CD4-positive, CD25-positive, alpha-beta regulatory T cell (primary cell): ENCODE measurements around the gene NAV2. TPM values are rescaled to one million over a fixed set of nuclear protein-coding genes. Genes with fewer than 3 reads are reported as not detected.
A peak's percentile ranks its signal among the peaks of the same experiment; 100 is the strongest.

Experiments used
- ATAC-seq, 2 donors: fragments of 150-1000 bp; cut with Tn5 transposase; one replicate each; pipeline ENCODE4 v1.10.0; 2021; ENCODE audit warnings: low read depth in 2 of 2, moderate number of reproducible peaks in 2 of 2, moderate library complexity in 1 of 2
- DNase-seq, 3 donors: peaks; one replicate each; pipeline versions ENCODE4 v3.0.0 to v3.0.0-alpha.2; 2012 to 2022; ENCODE audit warnings: mixed read lengths in 1 of 3
- H3K27ac ChIP-seq: one replicate; pipeline ENCODE4 v1.7.0; 2013; ENCODE audit warnings: mild to moderate bottlenecking, low read length; ENCODE audit not compliant: insufficient read depth, poor library complexity, severe bottlenecking
- H3K27me3 ChIP-seq: one replicate; pipeline ENCODE4 v1.7.0; 2013; ENCODE audit warnings: low read length; ENCODE audit not compliant: control insufficient read depth, insufficient read depth
- H3K36me3 ChIP-seq: one replicate; pipeline ENCODE4 v1.7.0; 2013; ENCODE audit warnings: mild to moderate bottlenecking, low read length, moderate library complexity; ENCODE audit not compliant: control insufficient read depth, insufficient read depth
- H3K4me1 ChIP-seq: 2 replicates; pipeline ENCODE4 v1.7.0; 2013; ENCODE audit warnings: mild to moderate bottlenecking, low read length; ENCODE audit not compliant: insufficient read depth, control insufficient read depth, poor library complexity, severe bottlenecking
- H3K4me3 ChIP-seq: one replicate; pipeline ENCODE4 v1.7.0; 2013; ENCODE audit warnings: low read depth, mild to moderate bottlenecking, low read length, moderate library complexity
- H3K9me3 ChIP-seq, 2 experiments: 1 replicate in 1 of 2; 2 replicates in 1 of 2; pipeline ENCODE4 v1.7.0; 2013; ENCODE audit warnings: low read length in 2 of 2, mild to moderate bottlenecking in 1 of 2, moderate library complexity in 1 of 2; ENCODE audit not compliant: control insufficient read depth in 2 of 2
- H3K27ac Mint-ChIP-seq, 3 donors: one replicate each; pipeline ENCODE4 v1.8.0; 2020 to 2022; ENCODE audit warnings: mild to moderate bottlenecking in 3 of 3, mixed read lengths in 3 of 3, moderate library complexity in 2 of 3
- H3K27me3 Mint-ChIP-seq: one replicate; pipeline ENCODE4 v1.8.0; 2022; ENCODE audit warnings: mild to moderate bottlenecking, mixed read lengths
- H3K36me3 Mint-ChIP-seq: one replicate; pipeline ENCODE4 v1.8.0; 2020; ENCODE audit warnings: mixed read lengths
- H3K4me1 Mint-ChIP-seq, 4 donors: one replicate each; pipeline ENCODE4 v1.8.0; 2020 to 2022; ENCODE audit warnings: mixed read lengths in 4 of 4, mild to moderate bottlenecking in 1 of 4
- H3K4me3 Mint-ChIP-seq, 4 donors: one replicate each; pipeline ENCODE4 v1.8.0; 2020 to 2022; ENCODE audit warnings: mild to moderate bottlenecking in 4 of 4, mixed read lengths in 4 of 4, moderate library complexity in 3 of 4
- H3K9me3 Mint-ChIP-seq, 7 donors: one replicate each; pipeline ENCODE4 v1.8.0; 2020 to 2022; ENCODE audit warnings: mixed read lengths in 7 of 7, mild to moderate bottlenecking in 3 of 7, moderate library complexity in 2 of 7
- polyA plus RNA-seq, 4 donors: library from polyadenylated mRNA; unstranded; fragments of 300-500 nt; fragmentation: Illumina TruSeq; gene quantifications; one replicate each; pipeline ENCODE4 v1.2.3, GENCODE V29; 2021
- total RNA-seq: library from RNA; stranded (reverse); gene quantifications from one replicate; pipeline ENCODE4 v1.2.3, GENCODE V29; 2022

The NAV2 gene
- total and polyA plus RNA-seq, 5 donors from 2014 or later: 0.14 to 0.59 (median 0.36) TPM; not detected in 2

DNA sequence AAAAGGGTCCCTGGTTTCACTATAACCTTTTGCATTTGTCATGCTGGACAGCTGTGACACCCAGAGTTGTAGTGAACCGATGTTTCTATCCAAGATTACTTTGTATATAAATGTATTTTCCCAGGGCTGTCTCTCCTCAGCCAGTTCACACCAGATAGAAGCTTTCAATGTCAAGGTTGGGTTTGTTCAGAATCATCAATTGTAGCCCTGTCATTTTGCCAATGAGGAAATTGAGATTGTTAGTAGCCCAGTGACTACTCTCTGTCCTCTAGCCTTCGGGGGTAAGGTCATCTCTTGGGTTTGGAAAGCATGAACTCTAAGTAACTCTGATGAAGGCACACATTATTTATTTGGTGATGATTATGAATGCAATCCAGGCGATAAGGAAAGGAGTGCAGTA lies 282.0 kb downstream of the NAV2 start:
- DNase-seq (no peak), ATAC-seq (no peak)
- Mint-ChIP-seq H3K27me3 (no peaks in the 10 kb centered on the region), H3K36me3 (no peaks in the 10 kb centered on the region), H3K4me3 (no peak overlapping the region), H3K27ac (no peak overlapping the region), H3K9me3 (no peaks in the 10 kb centered on the region), H3K4me1 (no peaks in the 10 kb centered on the region)
- H3K27me3 ChIP-seq: no peaks in the 10 kb centered on the region
- no peak overlapping the region for H3K4me3 ChIP-seq
- H3K9me3 ChIP-seq: no peaks in the 10 kb centered on the region
- H3K36me3 ChIP-seq: no peaks in the 10 kb centered on the region
- H3K27ac ChIP-seq: no peak overlapping the region
- H3K4me1 ChIP-seq: no peaks in the 10 kb centered on the region

- Mint-ChIP-seq H3K36me3 (no peaks in the 10 kb centered on the region), H3K27me3 (no peaks in the 10 kb centered on the region)
Observed at GRCh38 chr11:19995145-19995544, 282.5 kb downstream of the NAV2 start.

GRCh38 chr11:19996571-19996970 lies 283.9 kb downstream of the NAV2 start:
- Mint-ChIP-seq H3K27me3 (no peaks in the 10 kb centered on the region), H3K36me3 (no peaks in the 10 kb centered on the region), H3K27ac (no peak overlapping the region), H3K4me1 (no peaks in the 10 kb centered on the region), H3K9me3 (no peaks in the 10 kb centered on the region), H3K4me3 (no peak overlapping the region)
- Histone ChIP-seq H3K9me3 (no peaks in the 10 kb centered on the region), H3K4me1 (no peaks in the 10 kb centered on the region), H3K27me3 (no peaks in the 10 kb centered on the region), H3K4me3 (no peak overlapping the region), H3K36me3 (no peaks in the 10 kb centered on the region), H3K27ac (no peak overlapping the region)
- ATAC-seq: no peak
- no peak for DNase-seq

More at GRCh38 chr11:19995145-19995544, 282.5 kb downstream of the NAV2 start:
- no peak overlapping the region for H3K4me3 Mint-ChIP-seq
- H3K4me1 ChIP-seq: no peaks in the 10 kb centered on the region
- no peak overlapping the region for H3K27ac Mint-ChIP-seq
- no peak overlapping the region for H3K4me3 ChIP-seq
- no peaks in the 10 kb centered on the region for H3K27me3 ChIP-seq
- H3K9me3 ChIP-seq: no peaks in the 10 kb centered on the region
- no peak for DNase-seq
- no peaks in the 10 kb centered on the region for H3K36me3 ChIP-seq
- no peak overlapping the region for H3K27ac ChIP-seq
- H3K4me1 Mint-ChIP-seq: no peaks in the 10 kb centered on the region
- ATAC-seq: no peak
- H3K9me3 Mint-ChIP-seq: no peaks in the 10 kb centered on the region

- Histone ChIP-seq H3K4me3 (no peak overlapping the region), H3K27me3 (no peaks in the 10 kb centered on the region), H3K27ac (no peak overlapping the region), H3K4me1 (no peaks in the 10 kb centered on the region), H3K36me3 (no peaks in the 10 kb centered on the region), H3K9me3 (no peaks in the 10 kb centered on the region)
- no peak for DNase-seq
- ATAC-seq: no peak
- Mint-ChIP-seq H3K27me3 (no peaks in the 10 kb centered on the region), H3K36me3 (no peaks in the 10 kb centered on the region), H3K9me3 (peaks cover 0 to 2% (median 0%) of the 10 kb centered on the region in 7 donors), H3K4me1 (no peaks in the 10 kb centered on the region), H3K4me3 (no peak overlapping the region), H3K27ac (no peak overlapping the region)
Observed at GRCh38 chr11:20000022-20000350, 287.3 kb downstream of the NAV2 start.

- H3K27ac Mint-ChIP-seq: no peak overlapping the region
- H3K27me3 Mint-ChIP-seq: no peaks in the 10 kb centered on the region
- Histone ChIP-seq H3K27ac (no peak overlapping the region), H3K4me1 (no peaks in the 10 kb centered on the region), H3K36me3 (no peaks in the 10 kb centered on the region), H3K27me3 (no peaks in the 10 kb centered on the region), H3K9me3 (no peaks in the 10 kb centered on the region), H3K4me3 (no peak overlapping the region)
- no peaks in the 10 kb centered on the region for H3K4me1 Mint-ChIP-seq
- peaks cover 0 to 2% (median 0%) of the 10 kb centered on the region in 7 donors for H3K9me3 Mint-ChIP-seq
- H3K4me3 Mint-ChIP-seq: no peak overlapping the region
- ATAC-seq (peak in 1 of 2 donors; percentile 10), DNase-seq (no peak)
- H3K36me3 Mint-ChIP-seq: no peaks in the 10 kb centered on the region
Observed at GRCh38 chr11:20000351-20001134, 287.9 kb downstream of the NAV2 start.

GRCh38 chr11:20002312-20003216 lies 289.9 kb downstream of the NAV2 start:
- H3K36me3 ChIP-seq: no peaks in the 10 kb centered on the region
- H3K27me3 Mint-ChIP-seq: no peaks in the 10 kb centered on the region
- no peaks in the 10 kb centered on the region for H3K4me1 Mint-ChIP-seq
- H3K9me3 Mint-ChIP-seq: peaks cover 0 to 2% (median 0%) of the 10 kb centered on the region in 7 donors
- no peaks in the 10 kb centered on the region for H3K9me3 ChIP-seq
- H3K4me1 ChIP-seq: no peaks in the 10 kb centered on the region
- no peak overlapping the region for H3K4me3 ChIP-seq
- DNase-seq (no peak), ATAC-seq (no peak)
- peak overlapping the region in 1 of 3 donors; percentile 58 for H3K27ac Mint-ChIP-seq
- H3K27ac ChIP-seq: no peak overlapping the region
- H3K4me3 Mint-ChIP-seq: no peak overlapping the region
- H3K36me3 Mint-ChIP-seq: no peaks in the 10 kb centered on the region
- H3K27me3 ChIP-seq: no peaks in the 10 kb centered on the region

DNA sequence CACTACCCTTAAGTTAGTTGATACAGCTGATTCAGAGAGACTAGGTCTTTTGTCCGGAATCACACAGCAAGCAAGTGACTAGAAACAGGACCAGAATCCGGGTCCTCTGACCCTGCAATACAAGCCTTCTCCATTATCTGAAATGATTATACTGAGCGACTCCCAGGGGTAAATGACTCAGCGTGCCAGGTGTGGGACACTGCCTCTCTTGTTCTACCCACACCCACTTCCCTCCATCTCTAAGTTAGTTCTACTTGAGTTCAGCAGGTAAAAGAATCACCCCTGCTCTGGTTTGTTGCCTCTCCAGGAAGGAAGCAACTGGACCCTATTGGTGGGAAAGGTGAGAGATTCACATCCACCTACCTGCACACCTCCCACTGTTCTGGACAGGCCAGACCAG lies 290.7 kb downstream of the NAV2 start:
- Histone ChIP-seq H3K27me3 (no peaks in the 10 kb centered on the region), H3K27ac (no peak overlapping the region), H3K4me3 (no peak overlapping the region), H3K9me3 (no peaks in the 10 kb centered on the region), H3K4me1 (no peaks in the 10 kb centered on the region), H3K36me3 (no peaks in the 10 kb centered on the region)
- Mint-ChIP-seq H3K27ac (no peak overlapping the region), H3K4me3 (no peak overlapping the region), H3K9me3 (peaks cover 0 to 2% (median 0%) of the 10 kb centered on the region in 7 donors), H3K4me1 (no peaks in the 10 kb centered on the region), H3K36me3 (no peaks in the 10 kb centered on the region), H3K27me3 (no peaks in the 10 kb centered on the region)
- ATAC-seq (no peak), DNase-seq (no peak)
